ENCODE results near the gene CACNG1.

DNA sequence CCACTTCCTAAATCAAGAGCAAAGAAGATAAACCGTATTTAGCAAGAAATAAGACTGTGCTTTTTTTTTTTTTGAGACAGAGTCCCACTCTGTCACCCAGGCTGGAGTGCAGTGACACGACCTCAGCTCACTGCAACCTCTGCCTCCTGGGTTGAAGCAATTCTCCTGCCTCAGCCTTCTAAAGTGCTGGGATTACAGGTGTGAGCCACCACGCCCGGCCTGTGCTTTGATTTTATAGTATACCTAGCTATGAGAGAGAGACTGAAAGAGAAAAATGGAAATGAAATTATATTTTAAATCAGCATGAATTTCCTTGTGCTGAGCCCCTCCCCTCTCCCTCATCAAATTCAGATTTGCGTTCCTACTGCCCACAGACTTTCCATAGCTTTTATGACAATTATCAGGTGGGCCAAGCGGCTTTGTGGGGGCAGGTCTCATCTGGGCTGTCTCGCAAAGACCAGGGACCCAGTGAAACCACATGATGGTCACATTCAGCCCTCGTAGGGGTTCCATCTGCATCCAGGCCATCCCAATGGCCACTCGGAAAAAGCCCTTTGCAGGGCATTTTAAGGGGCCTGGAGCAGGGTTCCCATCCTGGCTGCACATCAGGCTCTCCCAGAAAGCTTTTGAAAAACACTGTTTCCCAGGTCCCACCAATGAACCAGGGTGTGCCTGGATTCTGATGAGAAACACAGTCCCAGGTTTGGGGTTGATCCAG, 8.5 kb downstream of the CACNG1 start:
- TF ChIP-seq, protein P1, sequence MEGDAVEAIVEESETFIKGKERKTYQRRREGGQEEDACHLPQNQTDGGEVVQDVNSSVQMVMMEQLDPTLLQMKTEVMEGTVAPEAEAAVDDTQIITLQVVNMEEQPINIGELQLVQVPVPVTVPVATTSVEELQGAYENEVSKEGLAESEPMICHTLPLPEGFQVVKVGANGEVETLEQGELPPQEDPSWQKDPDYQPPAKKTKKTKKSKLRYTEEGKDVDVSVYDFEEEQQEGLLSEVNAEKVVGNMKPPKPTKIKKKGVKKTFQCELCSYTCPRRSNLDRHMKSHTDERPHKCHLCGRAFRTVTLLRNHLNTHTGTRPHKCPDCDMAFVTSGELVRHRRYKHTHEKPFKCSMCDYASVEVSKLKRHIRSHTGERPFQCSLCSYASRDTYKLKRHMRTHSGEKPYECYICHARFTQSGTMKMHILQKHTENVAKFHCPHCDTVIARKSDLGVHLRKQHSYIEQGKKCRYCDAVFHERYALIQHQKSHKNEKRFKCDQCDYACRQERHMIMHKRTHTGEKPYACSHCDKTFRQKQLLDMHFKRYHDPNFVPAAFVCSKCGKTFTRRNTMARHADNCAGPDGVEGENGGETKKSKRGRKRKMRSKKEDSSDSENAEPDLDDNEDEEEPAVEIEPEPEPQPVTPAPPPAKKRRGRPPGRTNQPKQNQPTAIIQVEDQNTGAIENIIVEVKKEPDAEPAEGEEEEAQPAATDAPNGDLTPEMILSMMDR (IDR thresholded peaks at IDR 0.05), result no peak
- no peak for TF ChIP-seq EP300 (IDR thresholded peaks at IDR 0.05; ENCODE audit: low read depth)
